Mucosa of gallbladder (tissue), 1 donor: ENCODE results near the gene TOP1. TPM values are rescaled to one million over a fixed set of nuclear protein-coding genes. Genes with fewer than 3 reads are reported as not detected.

Source experiments
- DNase-seq: peaks from one replicate; pipeline ENCODE4 v3.0.0-alpha.2; 2020; ENCODE audit warnings: low spot score
- total RNA-seq: library from RNA; stranded (reverse); gene quantifications from one replicate; pipeline ENCODE4 v1.2.1, GENCODE V29; 2021
- donor health status: DM: no; HTN: no; CAD: no.

TOP1 gene
- total RNA-seq, 1 donor from 2014 or later: 83.2 TPM

GRCh38 chr20:41058674-41059635 lies 30.3 kb downstream of the TOP1 start:
- no peak for DNase-seq

- no peak for DNase-seq
Observed at GRCh38 chr20:41061155-41061554, 32.5 kb downstream of the TOP1 start.

- no peak for DNase-seq
Observed at GRCh38 chr20:41063442-41063841, 34.8 kb downstream of the TOP1 start.

- DNase-seq: no peak
Observed at GRCh38 chr20:41064377-41064776, 35.8 kb downstream of the TOP1 start.

GRCh38 chr20:41065716-41066115 lies 37.1 kb downstream of the TOP1 start:
- no peak for DNase-seq

- DNase-seq: no peak
Observed at GRCh38 chr20:41068806-41069205, 40.2 kb downstream of the TOP1 start.

GRCh38 chr20:41072190-41072863 lies 43.7 kb downstream of the TOP1 start:
- DNase-seq: peak; percentile 28

GRCh38 chr20:41072915-41073314 lies 44.3 kb downstream of the TOP1 start:
- no peak for DNase-seq

GRCh38 chr20:41074441-41074840 lies 45.8 kb downstream of the TOP1 start:
- no peak for DNase-seq

GRCh38 chr20:41076776-41077175 lies 48.2 kb downstream of the TOP1 start:
- DNase-seq: no peak

- peak; percentile 20 for DNase-seq
Observed at GRCh38 chr20:41078329-41078728, 49.7 kb downstream of the TOP1 start.

- DNase-seq: no peak
Observed at GRCh38 chr20:41079066-41079465, 50.4 kb downstream of the TOP1 start.

GRCh38 chr20:41080866-41081265 lies 52.2 kb downstream of the TOP1 start:
- DNase-seq: no peak

- DNase-seq: no peak
Observed at GRCh38 chr20:41081276-41081814, 52.7 kb downstream of the TOP1 start.

GRCh38 chr20:41082306-41082705 lies 53.7 kb downstream of the TOP1 start:
- DNase-seq: no peak

- DNase-seq: no peak
Observed at GRCh38 chr20:41085606-41086005, 57.0 kb downstream of the TOP1 start.

GRCh38 chr20:41086402-41087324 lies 58.0 kb downstream of the TOP1 start:
- no peak for DNase-seq

GRCh38 chr20:41087325-41087685 lies 58.7 kb downstream of the TOP1 start:
- no peak for DNase-seq

- DNase-seq: no peak
Observed at GRCh38 chr20:41087777-41088176, 59.2 kb downstream of the TOP1 start.

- no peak for DNase-seq
Observed at GRCh38 chr20:41089555-41089954, 60.9 kb downstream of the TOP1 start.

GRCh38 chr20:41091927-41092326 lies 63.3 kb downstream of the TOP1 start:
- DNase-seq: no peak
